CD4-positive, CD25-positive, alpha-beta regulatory T cell (primary cell): ENCODE measurements around the gene CD68. TPM values are rescaled to one million over a fixed set of nuclear protein-coding genes. Genes with fewer than 3 reads are reported as not detected.

Source experiments
- ATAC-seq, 2 donors: fragments of 150-1000 bp; cut with Tn5 transposase; one replicate each; pipeline ENCODE4 v1.10.0; 2021; ENCODE audit warnings: low read depth in 2 of 2, moderate number of reproducible peaks in 2 of 2, moderate library complexity in 1 of 2
- DNase-seq, 3 donors: peaks; one replicate each; pipeline versions ENCODE4 v3.0.0 to v3.0.0-alpha.2; 2012 to 2022; ENCODE audit warnings: mixed read lengths in 1 of 3
- H3K27ac ChIP-seq: one replicate; pipeline ENCODE4 v1.7.0; 2013; ENCODE audit warnings: mild to moderate bottlenecking, low read length; ENCODE audit not compliant: insufficient read depth, poor library complexity, severe bottlenecking
- H3K27me3 ChIP-seq: one replicate; pipeline ENCODE4 v1.7.0; 2013; ENCODE audit warnings: low read length; ENCODE audit not compliant: control insufficient read depth, insufficient read depth
- H3K36me3 ChIP-seq: one replicate; pipeline ENCODE4 v1.7.0; 2013; ENCODE audit warnings: mild to moderate bottlenecking, low read length, moderate library complexity; ENCODE audit not compliant: control insufficient read depth, insufficient read depth
- H3K4me1 ChIP-seq: 2 replicates; pipeline ENCODE4 v1.7.0; 2013; ENCODE audit warnings: mild to moderate bottlenecking, low read length; ENCODE audit not compliant: insufficient read depth, control insufficient read depth, poor library complexity, severe bottlenecking
- H3K4me3 ChIP-seq: one replicate; pipeline ENCODE4 v1.7.0; 2013; ENCODE audit warnings: low read depth, mild to moderate bottlenecking, low read length, moderate library complexity
- H3K9me3 ChIP-seq, 2 experiments: 1 replicate in 1 of 2; 2 replicates in 1 of 2; pipeline ENCODE4 v1.7.0; 2013; ENCODE audit warnings: low read length in 2 of 2, mild to moderate bottlenecking in 1 of 2, moderate library complexity in 1 of 2; ENCODE audit not compliant: control insufficient read depth in 2 of 2
- H3K27ac Mint-ChIP-seq, 3 donors: one replicate each; pipeline ENCODE4 v1.8.0; 2020 to 2022; ENCODE audit warnings: mild to moderate bottlenecking in 3 of 3, mixed read lengths in 3 of 3, moderate library complexity in 2 of 3
- H3K27me3 Mint-ChIP-seq: one replicate; pipeline ENCODE4 v1.8.0; 2022; ENCODE audit warnings: mild to moderate bottlenecking, mixed read lengths
- H3K36me3 Mint-ChIP-seq: one replicate; pipeline ENCODE4 v1.8.0; 2020; ENCODE audit warnings: mixed read lengths
- H3K4me1 Mint-ChIP-seq, 4 donors: one replicate each; pipeline ENCODE4 v1.8.0; 2020 to 2022; ENCODE audit warnings: mixed read lengths in 4 of 4, mild to moderate bottlenecking in 1 of 4
- H3K4me3 Mint-ChIP-seq, 4 donors: one replicate each; pipeline ENCODE4 v1.8.0; 2020 to 2022; ENCODE audit warnings: mild to moderate bottlenecking in 4 of 4, mixed read lengths in 4 of 4, moderate library complexity in 3 of 4
- H3K9me3 Mint-ChIP-seq, 7 donors: one replicate each; pipeline ENCODE4 v1.8.0; 2020 to 2022; ENCODE audit warnings: mixed read lengths in 7 of 7, mild to moderate bottlenecking in 3 of 7, moderate library complexity in 2 of 7
- polyA plus RNA-seq, 4 donors: library from polyadenylated mRNA; unstranded; fragments of 300-500 nt; fragmentation: Illumina TruSeq; gene quantifications; one replicate each; pipeline ENCODE4 v1.2.3, GENCODE V29; 2021
- total RNA-seq: library from RNA; stranded (reverse); gene quantifications from one replicate; pipeline ENCODE4 v1.2.3, GENCODE V29; 2022

Gene CD68
- total and polyA plus RNA-seq, 5 donors from 2014 or later, result 0.25 to 1.2 (median 0.77) TPM; not detected in 1

DNA sequence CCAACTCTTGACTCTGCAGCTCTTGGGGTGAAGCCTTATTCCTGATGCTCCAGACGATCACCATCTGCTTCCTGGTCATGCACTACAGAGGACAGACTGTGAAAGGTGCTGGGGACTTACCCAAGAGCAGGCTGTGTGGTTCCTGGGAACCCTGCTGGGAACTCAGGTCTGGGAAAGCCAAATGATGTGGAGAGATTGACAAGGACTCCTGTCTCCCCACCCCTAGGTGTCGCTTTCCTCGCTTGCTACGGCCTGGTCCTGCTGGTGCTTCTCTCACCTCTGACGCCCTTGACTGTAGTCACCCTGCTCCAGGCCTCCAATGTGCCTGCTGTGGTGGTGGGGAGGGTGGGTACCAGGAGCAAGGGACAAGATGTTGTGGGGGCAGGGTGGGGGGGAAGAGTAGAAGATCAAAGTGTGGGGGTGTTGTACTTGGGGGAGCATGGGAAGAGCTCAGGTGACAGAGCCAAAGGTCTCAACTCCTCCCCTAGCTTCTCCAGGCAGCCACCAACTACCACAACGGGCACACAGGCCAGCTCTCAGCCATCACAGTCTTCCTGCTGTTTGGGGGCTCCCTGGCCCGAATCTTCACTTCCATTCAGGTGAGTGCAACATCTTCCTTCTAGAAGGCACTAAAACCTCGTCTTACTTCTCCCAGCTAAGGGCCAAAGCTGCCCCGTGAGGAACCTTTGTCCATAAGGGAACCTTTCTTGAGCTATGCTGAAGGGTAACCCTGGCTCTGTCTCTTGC, 7.4 kb downstream of the CD68 start:
- Histone ChIP-seq H3K27ac (no peak overlapping the region), H3K4me1 (peaks cover 33% of the 10 kb centered on the region), H3K36me3 (peaks cover 18% of the 10 kb centered on the region), H3K4me3 (no peak overlapping the region), H3K27me3 (no peaks in the 10 kb centered on the region), H3K9me3 (no peaks in the 10 kb centered on the region)
- Mint-ChIP-seq H3K36me3 (peaks cover 12% of the 10 kb centered on the region), H3K4me1 (peaks cover 5 to 40% (median 14%) of the 10 kb centered on the region in 4 donors), H3K27me3 (no peaks in the 10 kb centered on the region), H3K27ac (no peak overlapping the region), H3K9me3 (no peaks in the 10 kb centered on the region), H3K4me3 (peak overlapping the region in 2 of 4 donors; percentile 43 to 58)
- no peak for DNase-seq
- ATAC-seq, result no peak

DNA sequence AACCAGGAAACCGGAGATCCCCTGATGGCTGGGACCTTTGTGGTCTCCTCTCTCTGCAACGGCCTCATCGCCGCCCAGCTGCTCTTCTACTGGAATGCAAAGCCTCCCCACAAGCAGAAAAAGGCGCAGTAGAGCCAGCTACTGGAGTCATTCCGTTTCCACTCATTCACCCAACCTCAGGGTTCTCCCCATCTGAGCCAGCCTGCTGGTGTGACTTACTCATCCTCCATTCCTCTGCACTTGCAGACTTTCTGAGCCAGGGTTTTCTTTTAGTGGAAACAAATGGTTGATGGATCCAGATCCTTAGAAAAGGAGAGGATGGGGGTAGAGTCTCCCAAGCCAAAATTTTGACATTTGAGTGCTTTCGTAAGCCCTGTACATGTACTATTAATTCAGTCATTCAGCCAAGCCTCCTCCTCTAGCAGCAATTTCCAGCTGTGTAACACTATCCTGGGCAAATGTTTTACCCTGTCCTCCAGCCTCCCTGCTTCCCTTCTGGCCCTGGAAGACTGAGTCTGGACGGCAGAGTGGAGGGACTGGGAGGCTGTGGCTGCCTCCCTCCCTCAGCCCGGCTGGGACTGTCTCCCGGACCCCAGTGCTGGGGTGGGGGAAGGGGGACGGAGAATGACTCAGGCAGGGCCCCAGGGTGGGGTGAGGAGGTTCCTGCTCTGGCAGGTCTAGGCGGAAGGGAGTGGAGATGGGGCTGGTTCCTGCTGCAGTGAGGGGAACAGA, 8.1 kb downstream of the CD68 start:
- no peaks in the 10 kb centered on the region for H3K27me3 ChIP-seq
- Mint-ChIP-seq H3K9me3 (no peaks in the 10 kb centered on the region), H3K36me3 (peaks cover 16% of the 10 kb centered on the region), H3K4me1 (peaks cover 5 to 34% (median 9%) of the 10 kb centered on the region in 4 donors), H3K4me3 (peak overlapping the region in 1 of 4 donors; percentile 58), H3K27ac (peak overlapping the region in 2 of 3 donors; percentile 20 to 38), H3K27me3 (no peaks in the 10 kb centered on the region)
- DNase-seq, result no peak
- H3K27ac ChIP-seq, result no peak overlapping the region
- no peak overlapping the region for H3K4me3 ChIP-seq
- H3K9me3 ChIP-seq, result no peaks in the 10 kb centered on the region
- H3K36me3 ChIP-seq, result peaks cover 25% of the 10 kb centered on the region
- H3K4me1 ChIP-seq, result peaks cover 27% of the 10 kb centered on the region
- no peak for ATAC-seq

DNA sequence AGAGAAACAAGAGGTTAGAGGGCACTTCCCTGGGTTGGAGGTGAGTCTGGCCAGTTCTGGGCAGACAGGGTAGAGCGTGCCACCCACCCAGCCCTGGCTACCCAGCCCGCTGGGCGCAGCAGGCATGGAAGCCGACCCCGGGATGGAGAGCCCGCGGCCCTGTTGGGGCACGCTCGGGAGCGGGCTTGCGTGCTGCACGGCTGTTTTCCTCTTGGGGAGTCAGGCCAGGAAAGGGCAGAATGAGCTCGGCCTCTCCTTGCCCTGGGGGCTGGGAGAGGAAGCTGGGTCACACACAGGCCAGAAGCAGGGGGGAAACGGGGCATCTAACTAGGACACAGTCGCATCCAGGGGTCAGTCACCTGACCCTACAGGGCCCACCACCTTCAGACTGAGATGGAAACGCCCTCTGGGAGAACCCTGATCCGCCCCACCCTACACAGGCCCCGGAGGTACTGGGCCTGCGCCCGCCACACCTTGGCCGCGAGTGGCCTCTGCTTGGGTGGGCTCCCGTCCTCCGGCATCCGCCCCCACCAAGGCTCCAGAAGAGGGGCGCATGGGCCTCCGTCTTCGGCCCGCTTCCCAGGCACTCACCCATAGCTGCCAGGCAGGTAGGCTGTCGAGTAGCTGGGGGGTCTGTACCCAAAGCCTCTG, 9.2 kb downstream of the CD68 start:
- Histone ChIP-seq H3K36me3 (peaks cover 35% of the 10 kb centered on the region), H3K27me3 (no peaks in the 10 kb centered on the region), H3K9me3 (no peaks in the 10 kb centered on the region), H3K4me3 (no peak overlapping the region), H3K4me1 (peaks cover 19% of the 10 kb centered on the region), H3K27ac (no peak overlapping the region)
- Mint-ChIP-seq H3K27me3 (no peaks in the 10 kb centered on the region), H3K27ac (no peak overlapping the region), H3K4me3 (no peak overlapping the region), H3K36me3 (peaks cover 24% of the 10 kb centered on the region), H3K4me1 (peaks cover 5 to 28% (median 7%) of the 10 kb centered on the region in 4 donors), H3K9me3 (no peaks in the 10 kb centered on the region)
- ATAC-seq (no peak), DNase-seq (no peak)

DNA sequence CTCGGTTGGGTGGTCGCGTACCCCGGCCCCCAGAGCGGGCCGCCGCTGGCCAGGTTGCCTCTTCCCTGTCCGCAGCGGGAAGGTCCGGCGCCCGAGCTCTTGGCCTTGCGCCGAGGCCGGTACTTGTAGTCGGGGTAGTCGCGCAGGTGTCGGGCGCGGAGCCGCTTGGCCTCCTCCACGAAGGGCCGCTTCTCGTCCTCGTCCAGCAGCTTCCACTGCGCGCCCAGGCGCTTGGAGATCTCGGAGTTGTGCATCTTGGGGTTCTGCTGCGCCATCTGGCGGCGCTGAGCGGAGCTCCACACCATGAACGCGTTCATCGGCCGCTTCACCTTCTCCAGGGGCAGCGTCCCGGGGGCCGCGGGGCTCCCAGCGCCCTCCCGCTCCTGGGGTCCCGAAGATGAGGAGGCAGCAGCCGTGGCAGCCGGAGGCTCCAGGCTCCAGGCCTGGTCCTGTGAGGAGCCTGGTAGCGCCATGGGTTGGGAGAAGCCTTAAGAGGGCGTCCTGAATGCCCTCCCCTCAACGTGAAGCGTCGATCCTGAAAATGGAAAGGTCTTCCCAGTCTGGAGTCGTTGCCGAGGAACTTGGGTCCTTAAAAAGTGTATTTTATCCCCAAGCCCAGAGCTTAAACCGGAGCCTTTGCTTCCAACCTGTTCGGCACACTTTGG, 9.9 kb downstream of the CD68 start:
- Histone ChIP-seq H3K4me1 (peaks cover 15% of the 10 kb centered on the region), H3K4me3 (no peak overlapping the region), H3K9me3 (no peaks in the 10 kb centered on the region), H3K27me3 (no peaks in the 10 kb centered on the region), H3K36me3 (peaks cover 42% of the 10 kb centered on the region), H3K27ac (no peak overlapping the region)
- Mint-ChIP-seq H3K9me3 (no peaks in the 10 kb centered on the region), H3K4me1 (peaks cover 0 to 21% (median 4%) of the 10 kb centered on the region in 4 donors), H3K4me3 (peak overlapping the region in 1 of 4 donors; percentile 24), H3K27me3 (no peaks in the 10 kb centered on the region), H3K27ac (peak overlapping the region in 1 of 3 donors; percentile 36), H3K36me3 (peaks cover 30% of the 10 kb centered on the region)
- ATAC-seq (peak; percentile 66 to 78), DNase-seq (peak; percentile 44 to 77 (median 67))

DNA sequence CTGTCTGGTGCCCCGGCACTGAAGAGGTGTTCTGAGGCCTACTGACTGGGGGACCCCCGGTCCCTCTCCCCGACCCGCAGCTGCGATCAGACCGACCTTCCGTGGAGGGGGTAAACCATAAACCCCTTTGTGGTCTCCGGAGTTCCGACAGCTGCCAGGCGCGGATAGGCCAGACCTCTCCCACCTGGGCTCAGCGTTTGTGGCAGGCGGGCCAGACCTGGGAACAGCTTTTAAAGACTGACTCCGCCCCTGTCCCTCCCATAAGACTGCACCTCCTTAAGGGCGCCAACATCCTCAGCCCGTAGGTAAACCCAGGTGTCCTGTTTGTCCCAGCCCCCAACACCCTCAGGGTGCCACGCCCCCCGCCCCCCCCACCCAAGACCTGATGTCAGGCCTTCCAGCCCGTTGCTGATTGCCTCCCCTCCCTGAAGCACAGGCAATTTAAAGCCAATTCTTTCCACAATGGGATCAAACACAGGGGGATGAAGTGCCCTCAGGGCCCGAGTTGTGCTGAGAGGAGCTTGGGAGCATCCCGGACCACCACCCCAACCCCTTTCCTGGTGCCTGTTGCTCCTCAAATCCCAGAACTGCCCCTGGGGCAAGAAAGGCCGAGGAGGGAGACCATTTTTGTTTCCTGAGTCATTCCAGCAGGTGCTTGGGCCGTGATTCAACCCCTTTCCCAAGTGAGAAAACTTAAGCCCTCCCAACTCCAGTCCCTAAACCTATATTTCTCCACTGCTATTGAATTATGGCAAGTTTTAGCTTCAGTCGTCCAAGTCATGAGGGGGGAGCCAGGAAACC, 10.7 kb downstream of the CD68 start, which contains the start of gene SOX15:
SOX15 (minus strand) TSS at position 204 of the 801 bp plus-strand sequence. CDS start 418 bp downstream, outside the sequence.
- Mint-ChIP-seq H3K36me3 (peaks cover 30% of the 10 kb centered on the region), H3K4me3 (peak within 1 kb of the TSS in 2 of 4 donors; percentile 24 to 43), H3K27me3 (no peaks in the 10 kb centered on the region), H3K9me3 (no peaks in the 10 kb centered on the region), H3K4me1 (peaks cover 0 to 15% (median under 1%) of the 10 kb centered on the region in 4 donors), H3K27ac (peak within 1 kb of the TSS; percentile 12 to 69 (median 36))
- H3K4me1 ChIP-seq, result peaks cover 8% of the 10 kb centered on the region
- peaks cover 48% of the 10 kb centered on the region for H3K36me3 ChIP-seq
- no peak within 1 kb of the TSS for H3K4me3 ChIP-seq
- H3K27me3 ChIP-seq, result no peaks in the 10 kb centered on the region
- no peak within 1 kb of the TSS for H3K27ac ChIP-seq
- no peaks in the 10 kb centered on the region for H3K9me3 ChIP-seq
- ATAC-seq (no peak), DNase-seq (no peak)

DNA sequence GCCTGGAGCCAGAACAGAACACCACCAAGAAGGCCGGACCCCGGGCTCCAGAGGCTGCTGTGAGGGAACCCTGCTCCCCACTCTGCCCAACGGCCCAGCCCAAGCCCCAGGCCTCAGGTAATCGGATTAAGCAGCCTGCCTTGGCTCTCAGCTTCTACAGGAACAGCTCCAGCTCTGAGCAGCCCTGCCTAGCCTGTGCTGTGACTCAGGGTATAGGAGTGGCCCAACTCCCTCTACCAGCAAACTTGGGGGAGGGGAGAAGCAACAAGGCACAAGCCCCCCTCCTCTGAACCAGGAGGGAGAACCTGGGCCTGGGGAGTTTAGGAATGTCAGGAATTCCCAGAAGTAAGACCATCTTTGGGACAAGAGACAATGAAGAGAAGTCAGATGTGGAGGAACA, 11.3 kb downstream of the CD68 start:
- H3K27ac Mint-ChIP-seq, result peak overlapping the region in 2 of 3 donors; percentile 12 to 69

More for the DNA sequence above, 11.3 kb downstream of the CD68 start:
- Mint-ChIP-seq H3K4me3 (no peak overlapping the region), H3K36me3 (peaks cover 36% of the 10 kb centered on the region), H3K27me3 (no peaks in the 10 kb centered on the region), H3K4me1 (peaks cover 0 to 10% (median 0%) of the 10 kb centered on the region in 4 donors), H3K9me3 (no peaks in the 10 kb centered on the region)
- Histone ChIP-seq H3K9me3 (no peaks in the 10 kb centered on the region), H3K4me3 (no peak overlapping the region), H3K36me3 (peaks cover 55% of the 10 kb centered on the region), H3K27me3 (no peaks in the 10 kb centered on the region), H3K4me1 (peaks cover 3% of the 10 kb centered on the region), H3K27ac (no peak overlapping the region)
- ATAC-seq (no peak), DNase-seq (no peak)
